ENCODE data around the gene GALK2.

DNA sequence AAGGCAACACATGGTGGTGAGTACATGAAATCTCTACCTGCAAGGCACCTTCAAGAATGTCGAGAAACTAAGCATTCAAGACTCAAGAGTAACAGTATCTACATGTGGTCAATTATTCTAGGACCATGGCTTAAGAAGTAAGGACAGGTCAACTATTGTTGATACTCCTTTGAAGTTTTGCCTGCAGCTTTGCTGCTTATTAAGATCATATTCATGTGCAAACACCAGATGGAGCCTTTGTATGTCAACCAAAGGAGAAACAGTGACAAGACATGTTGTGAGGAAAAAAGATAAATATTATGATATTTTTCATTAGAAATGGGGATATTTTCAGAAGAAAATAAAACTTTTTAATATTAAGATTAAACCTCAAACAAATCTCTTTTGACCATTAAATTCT lies 200.7 kb downstream of the GALK2 start:
- TF ChIP-seq, protein P1, sequence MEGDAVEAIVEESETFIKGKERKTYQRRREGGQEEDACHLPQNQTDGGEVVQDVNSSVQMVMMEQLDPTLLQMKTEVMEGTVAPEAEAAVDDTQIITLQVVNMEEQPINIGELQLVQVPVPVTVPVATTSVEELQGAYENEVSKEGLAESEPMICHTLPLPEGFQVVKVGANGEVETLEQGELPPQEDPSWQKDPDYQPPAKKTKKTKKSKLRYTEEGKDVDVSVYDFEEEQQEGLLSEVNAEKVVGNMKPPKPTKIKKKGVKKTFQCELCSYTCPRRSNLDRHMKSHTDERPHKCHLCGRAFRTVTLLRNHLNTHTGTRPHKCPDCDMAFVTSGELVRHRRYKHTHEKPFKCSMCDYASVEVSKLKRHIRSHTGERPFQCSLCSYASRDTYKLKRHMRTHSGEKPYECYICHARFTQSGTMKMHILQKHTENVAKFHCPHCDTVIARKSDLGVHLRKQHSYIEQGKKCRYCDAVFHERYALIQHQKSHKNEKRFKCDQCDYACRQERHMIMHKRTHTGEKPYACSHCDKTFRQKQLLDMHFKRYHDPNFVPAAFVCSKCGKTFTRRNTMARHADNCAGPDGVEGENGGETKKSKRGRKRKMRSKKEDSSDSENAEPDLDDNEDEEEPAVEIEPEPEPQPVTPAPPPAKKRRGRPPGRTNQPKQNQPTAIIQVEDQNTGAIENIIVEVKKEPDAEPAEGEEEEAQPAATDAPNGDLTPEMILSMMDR (IDR thresholded peaks at IDR 0.05; ENCODE audit: insufficient read depth, low read length, poor library complexity, severe bottlenecking), result no peak
- no peak for TF ChIP-seq EZH2phosphoT487 (conservative IDR thresholded peaks at IDR 0.05; ENCODE audit: low read length)
